Body of pancreas (tissue), 4 donors: ENCODE results near the gene EIF4E1B.

ENCODE experiments used
- POLR2A ChIP-seq, 3 donors: fragments of 450-650 bp; IDR thresholded peaks; one replicate each; pipeline ENCODE4 v1.6.1; 2016; ENCODE audit warnings: antibody characterized with exemption in 3 of 3, mild to moderate bottlenecking in 2 of 3
- TF ChIP-seq, protein P1 (sequence below), 7 experiments: fragments of 450-650 bp in 4 of 7; fragments of 200-600 bp in 3 of 7; sonication (generic) in 3 of 7; IDR thresholded peaks; one replicate each; pipeline ENCODE4 v1.5.1; 2016 to 2019; ENCODE audit warnings: antibody characterized with exemption in 7 of 7

DNA sequence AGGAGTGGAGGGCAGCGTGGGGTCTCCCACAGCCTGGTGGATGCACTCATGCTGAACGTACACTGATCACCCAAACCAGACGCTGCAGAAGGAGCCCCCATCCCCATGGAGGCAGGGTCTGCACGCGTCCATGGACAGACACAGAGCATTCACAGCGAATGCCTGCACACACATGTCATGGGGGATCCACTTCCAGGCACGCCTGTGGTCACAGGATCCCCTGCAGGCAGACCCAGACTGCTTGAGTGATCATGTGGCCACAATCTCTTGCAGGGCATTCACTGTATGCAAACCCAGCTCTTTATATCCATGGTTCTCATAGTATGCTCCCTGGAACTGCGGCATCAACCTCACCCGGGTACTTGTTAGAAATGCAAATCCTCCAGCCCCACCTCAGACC is 5.5 kb upstream of the EIF4E1B start:
- TF ChIP-seq, protein P1, sequence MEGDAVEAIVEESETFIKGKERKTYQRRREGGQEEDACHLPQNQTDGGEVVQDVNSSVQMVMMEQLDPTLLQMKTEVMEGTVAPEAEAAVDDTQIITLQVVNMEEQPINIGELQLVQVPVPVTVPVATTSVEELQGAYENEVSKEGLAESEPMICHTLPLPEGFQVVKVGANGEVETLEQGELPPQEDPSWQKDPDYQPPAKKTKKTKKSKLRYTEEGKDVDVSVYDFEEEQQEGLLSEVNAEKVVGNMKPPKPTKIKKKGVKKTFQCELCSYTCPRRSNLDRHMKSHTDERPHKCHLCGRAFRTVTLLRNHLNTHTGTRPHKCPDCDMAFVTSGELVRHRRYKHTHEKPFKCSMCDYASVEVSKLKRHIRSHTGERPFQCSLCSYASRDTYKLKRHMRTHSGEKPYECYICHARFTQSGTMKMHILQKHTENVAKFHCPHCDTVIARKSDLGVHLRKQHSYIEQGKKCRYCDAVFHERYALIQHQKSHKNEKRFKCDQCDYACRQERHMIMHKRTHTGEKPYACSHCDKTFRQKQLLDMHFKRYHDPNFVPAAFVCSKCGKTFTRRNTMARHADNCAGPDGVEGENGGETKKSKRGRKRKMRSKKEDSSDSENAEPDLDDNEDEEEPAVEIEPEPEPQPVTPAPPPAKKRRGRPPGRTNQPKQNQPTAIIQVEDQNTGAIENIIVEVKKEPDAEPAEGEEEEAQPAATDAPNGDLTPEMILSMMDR (IDR thresholded peaks at IDR 0.05): no peak
- TF ChIP-seq POLR2A (IDR thresholded peaks at IDR 0.05): no peak
